ENCODE results near the gene MCM3AP.

DNA sequence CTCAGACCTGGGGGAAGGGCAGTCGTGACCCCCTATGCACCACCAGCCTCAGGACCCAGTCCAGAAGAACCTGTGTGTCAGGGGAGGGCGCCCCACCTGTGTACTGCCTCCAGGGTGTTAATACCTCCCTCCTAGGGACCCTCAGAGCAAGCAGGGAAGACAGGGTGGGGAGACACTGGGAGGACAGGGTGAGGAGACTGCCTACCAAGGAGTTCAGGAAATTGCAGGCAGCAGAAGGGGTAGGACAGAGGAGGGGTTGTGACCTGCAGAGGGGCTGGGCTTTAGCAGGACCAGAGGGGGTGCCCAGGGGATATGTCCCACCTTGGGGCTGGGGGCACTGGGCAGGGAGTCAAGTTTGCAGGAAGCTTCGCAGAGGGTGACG is 33.0 kb upstream of the MCM3AP start:
- TF ChIP-seq, protein P1, sequence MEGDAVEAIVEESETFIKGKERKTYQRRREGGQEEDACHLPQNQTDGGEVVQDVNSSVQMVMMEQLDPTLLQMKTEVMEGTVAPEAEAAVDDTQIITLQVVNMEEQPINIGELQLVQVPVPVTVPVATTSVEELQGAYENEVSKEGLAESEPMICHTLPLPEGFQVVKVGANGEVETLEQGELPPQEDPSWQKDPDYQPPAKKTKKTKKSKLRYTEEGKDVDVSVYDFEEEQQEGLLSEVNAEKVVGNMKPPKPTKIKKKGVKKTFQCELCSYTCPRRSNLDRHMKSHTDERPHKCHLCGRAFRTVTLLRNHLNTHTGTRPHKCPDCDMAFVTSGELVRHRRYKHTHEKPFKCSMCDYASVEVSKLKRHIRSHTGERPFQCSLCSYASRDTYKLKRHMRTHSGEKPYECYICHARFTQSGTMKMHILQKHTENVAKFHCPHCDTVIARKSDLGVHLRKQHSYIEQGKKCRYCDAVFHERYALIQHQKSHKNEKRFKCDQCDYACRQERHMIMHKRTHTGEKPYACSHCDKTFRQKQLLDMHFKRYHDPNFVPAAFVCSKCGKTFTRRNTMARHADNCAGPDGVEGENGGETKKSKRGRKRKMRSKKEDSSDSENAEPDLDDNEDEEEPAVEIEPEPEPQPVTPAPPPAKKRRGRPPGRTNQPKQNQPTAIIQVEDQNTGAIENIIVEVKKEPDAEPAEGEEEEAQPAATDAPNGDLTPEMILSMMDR (conservative IDR thresholded peaks at IDR 0.05; ENCODE audit: low read depth, low read length), result no peak
- no peak for TF ChIP-seq EZH2 (IDR thresholded peaks at IDR 0.05; ENCODE audit: low read length, unreplicated experiment)
- no peak for TF ChIP-seq EZH2phosphoT487 (IDR thresholded peaks at IDR 0.05; ENCODE audit: borderline replicate concordance, low read length)
